ENCODE results near the gene CTDP1. TPM values are rescaled to one million over a fixed set of nuclear protein-coding genes. Genes with fewer than 3 reads are reported as not detected.

CTDP1 gene
- total RNA-seq, 1 donor from 2014 or later: 23.1 TPM

DNA sequence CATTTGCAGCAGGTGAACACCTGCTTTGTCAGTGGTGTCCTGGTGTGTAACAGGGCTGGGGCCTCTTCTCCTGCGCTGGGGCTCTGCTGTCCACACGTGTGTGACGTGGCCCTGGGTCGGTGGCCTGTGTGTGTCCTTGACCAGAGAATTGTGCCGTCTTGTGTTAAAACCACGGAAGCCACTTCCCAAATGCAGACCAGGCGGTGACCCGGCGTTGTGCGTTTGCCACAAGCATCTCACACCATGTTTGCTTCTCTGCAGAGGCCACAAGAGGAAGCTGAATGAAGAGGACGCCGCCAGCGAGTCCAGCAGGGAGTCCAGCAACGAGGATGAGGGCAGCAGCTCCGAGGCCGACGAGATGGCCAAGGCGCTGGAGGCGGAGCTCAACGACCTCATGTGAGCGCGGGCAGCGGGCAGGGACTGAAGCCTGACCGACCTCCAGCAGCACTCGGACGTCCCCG is 73.8 kb downstream of the CTDP1 start:
- no peak overlapping the region for H3K4me3 Mint-ChIP-seq (ENCODE audit: unreplicated experiment)
- no peaks in the 10 kb centered on the region for H3K4me1 Mint-ChIP-seq (ENCODE audit: unreplicated experiment)
- peaks cover 10% of the 10 kb centered on the region for H3K9me3 Mint-ChIP-seq (ENCODE audit: unreplicated experiment)
- no peak overlapping the region for H3K27ac Mint-ChIP-seq (ENCODE audit: unreplicated experiment)
- TF ChIP-seq, protein P1, sequence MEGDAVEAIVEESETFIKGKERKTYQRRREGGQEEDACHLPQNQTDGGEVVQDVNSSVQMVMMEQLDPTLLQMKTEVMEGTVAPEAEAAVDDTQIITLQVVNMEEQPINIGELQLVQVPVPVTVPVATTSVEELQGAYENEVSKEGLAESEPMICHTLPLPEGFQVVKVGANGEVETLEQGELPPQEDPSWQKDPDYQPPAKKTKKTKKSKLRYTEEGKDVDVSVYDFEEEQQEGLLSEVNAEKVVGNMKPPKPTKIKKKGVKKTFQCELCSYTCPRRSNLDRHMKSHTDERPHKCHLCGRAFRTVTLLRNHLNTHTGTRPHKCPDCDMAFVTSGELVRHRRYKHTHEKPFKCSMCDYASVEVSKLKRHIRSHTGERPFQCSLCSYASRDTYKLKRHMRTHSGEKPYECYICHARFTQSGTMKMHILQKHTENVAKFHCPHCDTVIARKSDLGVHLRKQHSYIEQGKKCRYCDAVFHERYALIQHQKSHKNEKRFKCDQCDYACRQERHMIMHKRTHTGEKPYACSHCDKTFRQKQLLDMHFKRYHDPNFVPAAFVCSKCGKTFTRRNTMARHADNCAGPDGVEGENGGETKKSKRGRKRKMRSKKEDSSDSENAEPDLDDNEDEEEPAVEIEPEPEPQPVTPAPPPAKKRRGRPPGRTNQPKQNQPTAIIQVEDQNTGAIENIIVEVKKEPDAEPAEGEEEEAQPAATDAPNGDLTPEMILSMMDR (IDR thresholded peaks at IDR 0.05): no peak
- DNase-seq (ENCODE audit: extremely low spot score, unreplicated experiment): no peak
- peaks cover 26% of the 10 kb centered on the region for H3K36me3 Mint-ChIP-seq (ENCODE audit: unreplicated experiment)
- H3K27me3 Mint-ChIP-seq (ENCODE audit: unreplicated experiment): no peaks in the 10 kb centered on the region

DNA sequence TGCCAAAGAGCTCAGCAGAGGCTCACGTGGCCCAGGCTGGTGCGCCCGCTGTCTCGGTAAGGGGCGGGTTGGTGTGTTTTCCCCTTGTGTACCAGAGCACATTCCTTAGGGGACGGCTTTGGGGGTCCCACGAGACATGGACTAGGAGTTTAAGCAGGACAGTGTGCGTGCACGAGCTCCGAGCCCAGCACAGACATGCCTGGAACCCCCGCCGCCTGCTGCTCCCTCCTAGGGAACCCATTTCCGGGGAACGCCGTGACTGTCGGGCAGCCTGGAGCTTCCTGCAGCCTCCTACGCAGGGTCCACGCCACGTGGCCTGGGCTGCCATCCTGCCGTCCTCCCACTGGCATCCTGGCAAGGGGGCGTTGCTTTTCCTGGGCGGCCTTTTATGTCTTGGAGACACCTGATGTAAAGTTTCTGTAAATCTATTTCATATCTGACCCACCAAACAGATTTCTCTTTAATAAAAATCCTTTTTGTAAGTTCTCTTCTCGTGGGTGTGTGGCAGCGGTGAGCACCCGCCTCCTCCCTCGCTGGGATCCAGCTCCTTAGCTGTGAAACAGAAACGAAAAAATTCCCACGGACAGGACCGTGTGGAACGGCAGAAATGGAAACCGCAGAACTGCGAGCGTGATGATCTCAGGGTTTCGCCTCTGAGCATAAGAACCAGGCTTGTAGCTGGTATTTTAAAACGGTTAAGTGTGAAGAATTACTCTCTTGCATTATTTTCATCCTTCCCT is 74.6 kb downstream of the CTDP1 start:
- no peaks in the 10 kb centered on the region for H3K4me1 Mint-ChIP-seq (ENCODE audit: unreplicated experiment)
- no peak for DNase-seq (ENCODE audit: extremely low spot score, unreplicated experiment)
- H3K27me3 Mint-ChIP-seq (ENCODE audit: unreplicated experiment): no peaks in the 10 kb centered on the region
- H3K36me3 Mint-ChIP-seq (ENCODE audit: unreplicated experiment): peaks cover 26% of the 10 kb centered on the region
- peaks cover 15% of the 10 kb centered on the region for H3K9me3 Mint-ChIP-seq (ENCODE audit: unreplicated experiment)
- no peak overlapping the region for H3K4me3 Mint-ChIP-seq (ENCODE audit: unreplicated experiment)
- H3K27ac Mint-ChIP-seq (ENCODE audit: unreplicated experiment): no peak overlapping the region
- TF ChIP-seq, protein P1 (IDR thresholded peaks at IDR 0.05): no peak

GRCh38 chr18:79754831-79755351 is 75.3 kb downstream of the CTDP1 start:
- TF ChIP-seq, protein P1 (IDR thresholded peaks at IDR 0.05): no peak
- Mint-ChIP-seq H3K9me3 (ENCODE audit: unreplicated experiment) (peaks cover 20% of the 10 kb centered on the region), H3K27ac (ENCODE audit: unreplicated experiment) (no peak overlapping the region), H3K4me1 (ENCODE audit: unreplicated experiment) (no peaks in the 10 kb centered on the region), H3K4me3 (ENCODE audit: unreplicated experiment) (no peak overlapping the region), H3K27me3 (ENCODE audit: unreplicated experiment) (no peaks in the 10 kb centered on the region), H3K36me3 (ENCODE audit: unreplicated experiment) (peaks cover 23% of the 10 kb centered on the region)
- DNase-seq (ENCODE audit: extremely low spot score, unreplicated experiment): no peak

- no peak for DNase-seq (ENCODE audit: extremely low spot score, unreplicated experiment)
- H3K27ac Mint-ChIP-seq (ENCODE audit: unreplicated experiment): no peak overlapping the region
- no peaks in the 10 kb centered on the region for H3K4me1 Mint-ChIP-seq (ENCODE audit: unreplicated experiment)
- TF ChIP-seq, protein P1 (IDR thresholded peaks at IDR 0.05): no peak
- H3K36me3 Mint-ChIP-seq (ENCODE audit: unreplicated experiment): peaks cover 22% of the 10 kb centered on the region
- H3K4me3 Mint-ChIP-seq (ENCODE audit: unreplicated experiment): no peak overlapping the region
- H3K27me3 Mint-ChIP-seq (ENCODE audit: unreplicated experiment): no peaks in the 10 kb centered on the region
- H3K9me3 Mint-ChIP-seq (ENCODE audit: unreplicated experiment): peaks cover 23% of the 10 kb centered on the region
These were observed 76.0 kb downstream of the CTDP1 start for GRCh38 chr18:79755496-79756142.

- H3K27me3 Mint-ChIP-seq (ENCODE audit: unreplicated experiment): no peaks in the 10 kb centered on the region
- peaks cover 22% of the 10 kb centered on the region for H3K36me3 Mint-ChIP-seq (ENCODE audit: unreplicated experiment)
- no peaks in the 10 kb centered on the region for H3K4me1 Mint-ChIP-seq (ENCODE audit: unreplicated experiment)
- H3K27ac Mint-ChIP-seq (ENCODE audit: unreplicated experiment): no peak overlapping the region
- no peak overlapping the region for H3K4me3 Mint-ChIP-seq (ENCODE audit: unreplicated experiment)
- H3K9me3 Mint-ChIP-seq (ENCODE audit: unreplicated experiment): peaks cover 27% of the 10 kb centered on the region
- DNase-seq (ENCODE audit: extremely low spot score, unreplicated experiment): no peak
- TF ChIP-seq, protein P1 (IDR thresholded peaks at IDR 0.05): no peak
These were observed 76.5 kb downstream of the CTDP1 start for GRCh38 chr18:79756143-79756500.

All from osteocyte (in vitro differentiated cells).